Tibial artery (tissue), 4 donors: ENCODE data around the gene TGM6.

ENCODE experiments used
- DNase-seq, 2 donors: peaks; one replicate each; pipeline ENCODE4 v3.0.0-alpha.2; 2019
- H3K27ac ChIP-seq, 2 donors: fragments of 200-600 bp; sonication (generic) in 1 of 2; 1 replicate in 1 of 2; 2 replicates in 1 of 2; pipeline ENCODE4 v1.5.1; 2018 to 2019; ENCODE audit warnings: mild to moderate bottlenecking in 1 of 2
- H3K27me3 ChIP-seq, 2 donors: fragments of 200-600 bp; sonication (generic) in 1 of 2; one replicate each; pipeline versions ENCODE4 v1.5.1 to v1.6.0; 2016 to 2019
- H3K36me3 ChIP-seq, 3 donors: fragments of 200-600 bp; sonication (generic) in 2 of 3; one replicate each; pipeline ENCODE4 v1.5.1; 2016 to 2019; ENCODE audit warnings: mild to moderate bottlenecking in 2 of 3
- H3K4me1 ChIP-seq, 4 donors: fragments of 200-600 bp; sonication (generic) in 2 of 4; 1 replicate in 3 of 4; 2 replicates in 1 of 4; pipeline ENCODE4 v1.5.1; 2016 to 2019
- H3K4me3 ChIP-seq, 2 donors: fragments of 200-600 bp; sonication (generic) in 1 of 2; 1 replicate in 1 of 2; 2 replicates in 1 of 2; pipeline ENCODE4 v1.5.1; 2018 to 2019; ENCODE audit warnings: mild to moderate bottlenecking in 2 of 2
- H3K9me3 ChIP-seq, 3 donors: fragments of 200-600 bp; sonication (generic) in 1 of 3; one replicate each; pipeline ENCODE4 v1.5.1; 2016 to 2019
- CTCF ChIP-seq, 2 experiments: fragments of 200-600 bp in 1 of 2; fragments of 450-650 bp in 1 of 2; IDR thresholded peaks; one replicate each; pipeline ENCODE4 v1.5.1; 2017 to 2019; ENCODE audit warnings: antibody characterized with exemption in 2 of 2, mild to moderate bottlenecking in 1 of 2, moderate library complexity in 1 of 2
- intact Hi-C: fragments of 100-400 bp; cut with DNase I; formaldehyde crosslinking; loops from one replicate; pipeline ENCODE4 v1.15.0; 2023; ENCODE audit warnings: low total_unique reads

TGM6 gene

GRCh38 chr20:2476742-2477615 is 96.3 kb downstream of the TGM6 start:
- intact Hi-C loops, result loop anchor here (10.0 kb wide), 2 partner anchors 178 to 1352 kb away; partner anchors contain the start of gene NOP56
- Histone ChIP-seq H3K27me3 (no peaks in the 10 kb centered on the region), H3K27ac (no peak overlapping the region), H3K4me3 (no peak overlapping the region), H3K9me3 (no peaks in the 10 kb centered on the region), H3K4me1 (no peaks in the 10 kb centered on the region), H3K36me3 (peaks cover 7 to 26% (median 9%) of the 10 kb centered on the region in 3 donors)
- DNase-seq, result no peak
- no peak for TF ChIP-seq CTCF (IDR thresholded peaks at IDR 0.05)

- Histone ChIP-seq H3K27me3 (no peaks in the 10 kb centered on the region), H3K36me3 (peaks cover 34 to 58% (median 43%) of the 10 kb centered on the region in 3 donors), H3K4me3 (no peak overlapping the region), H3K27ac (no peak overlapping the region), H3K9me3 (no peaks in the 10 kb centered on the region), H3K4me1 (no peaks in the 10 kb centered on the region)
- DNase-seq, result no peak
- intact Hi-C loops, result no loop called here
- TF ChIP-seq CTCF (IDR thresholded peaks at IDR 0.05), result no peak
Measured at GRCh38 chr20:2480381-2480780, 99.7 kb downstream of the TGM6 start.
